Effector memory CD4-positive, alpha-beta T cell (primary cell): ENCODE measurements around the gene HCCS.

Experiments used
- DNase-seq, 3 donors: peaks; one replicate each; pipeline ENCODE4 v3.0.0-alpha.2; 2020
- H3K27ac ChIP-seq: 2 replicates; pipeline ENCODE4 v1.7.0; 2013; ENCODE audit warnings: mild to moderate bottlenecking, low read length, moderate library complexity; ENCODE audit not compliant: insufficient read depth, poor library complexity, severe bottlenecking
- H3K27me3 ChIP-seq: replicated peaks from 2 replicates; pipeline ENCODE4 v1.7.0; 2013; ENCODE audit warnings: mild to moderate bottlenecking, low read length; ENCODE audit not compliant: insufficient read depth, control insufficient read depth, poor library complexity, severe bottlenecking
- H3K36me3 ChIP-seq: 2 replicates; pipeline ENCODE4 v1.7.0; 2013; ENCODE audit warnings: mild to moderate bottlenecking, low read length, moderate library complexity; ENCODE audit not compliant: control insufficient read depth, insufficient read depth
- H3K4me1 ChIP-seq: 2 replicates; pipeline ENCODE4 v1.7.0; 2013; ENCODE audit warnings: low read length, mild to moderate bottlenecking; ENCODE audit not compliant: control insufficient read depth, insufficient read depth, poor library complexity, severe bottlenecking
- H3K4me3 ChIP-seq: 2 replicates; pipeline ENCODE4 v1.7.0; 2013; ENCODE audit warnings: low read length, low read depth, mild to moderate bottlenecking; ENCODE audit not compliant: insufficient read depth, poor library complexity, severe bottlenecking
- H3K9me3 ChIP-seq: 2 replicates; pipeline ENCODE4 v1.7.0; 2013; ENCODE audit warnings: mild to moderate bottlenecking, low read length, moderate library complexity; ENCODE audit not compliant: control insufficient read depth

The HCCS gene

GRCh38 chrX:11099465-11099864 lies 11.7 kb upstream of the HCCS start:
- H3K27me3 ChIP-seq = no peaks in the 10 kb centered on the region
- H3K4me1 ChIP-seq = no peaks in the 10 kb centered on the region
- DNase-seq = no peak
- no peak overlapping the region for H3K27ac ChIP-seq
- H3K4me3 ChIP-seq = no peak overlapping the region
- no peaks in the 10 kb centered on the region for H3K36me3 ChIP-seq
- no peaks in the 10 kb centered on the region for H3K9me3 ChIP-seq

- no peaks in the 10 kb centered on the region for H3K27me3 ChIP-seq
- DNase-seq = no peak
- H3K36me3 ChIP-seq = no peaks in the 10 kb centered on the region
- no peaks in the 10 kb centered on the region for H3K9me3 ChIP-seq
- H3K4me1 ChIP-seq = no peaks in the 10 kb centered on the region
- H3K4me3 ChIP-seq = no peak overlapping the region
- H3K27ac ChIP-seq = no peak overlapping the region
These were observed 10.7 kb upstream of the HCCS start for GRCh38 chrX:11100281-11101035.

GRCh38 chrX:11103006-11103405 lies 8.1 kb upstream of the HCCS start:
- Histone ChIP-seq H3K9me3 (no peaks in the 10 kb centered on the region), H3K36me3 (no peaks in the 10 kb centered on the region), H3K4me3 (no peak overlapping the region), H3K27ac (no peak overlapping the region), H3K27me3 (no peaks in the 10 kb centered on the region), H3K4me1 (no peaks in the 10 kb centered on the region)
- DNase-seq = no peak

GRCh38 chrX:11103751-11104150 lies 7.4 kb upstream of the HCCS start:
- Histone ChIP-seq H3K4me3 (no peak overlapping the region), H3K9me3 (no peaks in the 10 kb centered on the region), H3K36me3 (no peaks in the 10 kb centered on the region), H3K4me1 (no peaks in the 10 kb centered on the region), H3K27ac (no peak overlapping the region), H3K27me3 (no peaks in the 10 kb centered on the region)
- no peak for DNase-seq

- H3K9me3 ChIP-seq = no peaks in the 10 kb centered on the region
- no peaks in the 10 kb centered on the region for H3K27me3 ChIP-seq
- no peak overlapping the region for H3K4me3 ChIP-seq
- no peaks in the 10 kb centered on the region for H3K36me3 ChIP-seq
- H3K27ac ChIP-seq = no peak overlapping the region
- DNase-seq = no peak
- H3K4me1 ChIP-seq = no peaks in the 10 kb centered on the region
These were observed 6.1 kb upstream of the HCCS start for GRCh38 chrX:11105080-11105479.

- Histone ChIP-seq H3K4me1 (no peaks in the 10 kb centered on the region), H3K36me3 (no peaks in the 10 kb centered on the region), H3K9me3 (no peaks in the 10 kb centered on the region), H3K4me3 (no peak overlapping the region), H3K27ac (no peak overlapping the region), H3K27me3 (no peaks in the 10 kb centered on the region)
- DNase-seq = no peak
These were observed 2.7 kb upstream of the HCCS start for GRCh38 chrX:11108253-11108941.

- no peak overlapping the region for H3K4me3 ChIP-seq
- H3K4me1 ChIP-seq = no peaks in the 10 kb centered on the region
- H3K27ac ChIP-seq = no peak overlapping the region
- peaks cover 7% of the 10 kb centered on the region for H3K36me3 ChIP-seq
- no peak for DNase-seq
- H3K27me3 ChIP-seq = no peaks in the 10 kb centered on the region
- no peaks in the 10 kb centered on the region for H3K9me3 ChIP-seq
These were observed 1.2 kb upstream of the HCCS start for GRCh38 chrX:11109968-11110367.

- Histone ChIP-seq H3K27me3 (no peaks in the 10 kb centered on the region), H3K4me3 (peak overlapping the region; percentile 53), H3K4me1 (no peaks in the 10 kb centered on the region), H3K36me3 (peaks cover 8% of the 10 kb centered on the region), H3K27ac (peak overlapping the region; percentile 91), H3K9me3 (no peaks in the 10 kb centered on the region)
- DNase-seq = no peak
These were observed 815 bp downstream of the HCCS start for GRCh38 chrX:11111947-11112346.

GRCh38 chrX:11113731-11114130 lies 2.6 kb downstream of the HCCS start:
- no peak for DNase-seq
- no peak overlapping the region for H3K4me3 ChIP-seq
- H3K27ac ChIP-seq = no peak overlapping the region

GRCh38 chrX:11117745-11118144 lies 6.6 kb downstream of the HCCS start:
- H3K4me1 ChIP-seq = no peaks in the 10 kb centered on the region
- H3K27ac ChIP-seq = no peak overlapping the region
- H3K36me3 ChIP-seq = peaks cover 27% of the 10 kb centered on the region
- H3K27me3 ChIP-seq = no peaks in the 10 kb centered on the region
- no peak overlapping the region for H3K4me3 ChIP-seq
- DNase-seq = no peak
- no peaks in the 10 kb centered on the region for H3K9me3 ChIP-seq

More at GRCh38 chrX:11113731-11114130, 2.6 kb downstream of the HCCS start:
- Histone ChIP-seq H3K9me3 (no peaks in the 10 kb centered on the region), H3K36me3 (peaks cover 11% of the 10 kb centered on the region), H3K4me1 (no peaks in the 10 kb centered on the region), H3K27me3 (no peaks in the 10 kb centered on the region)
